SW 1271 (cell line): ENCODE measurements around the gene NCLN.
"Not testable (repeated sequence)": the region's sequence is repeated elsewhere in the genome, so short reads cannot be mapped to it uniquely, and the experiment has no call there.

Experiments used
- DNase-seq, 2 experiments: peaks; one replicate each; lab custom pipeline; 2025; lab: John Stamatoyannopoulos, UW

Gene NCLN

DNA sequence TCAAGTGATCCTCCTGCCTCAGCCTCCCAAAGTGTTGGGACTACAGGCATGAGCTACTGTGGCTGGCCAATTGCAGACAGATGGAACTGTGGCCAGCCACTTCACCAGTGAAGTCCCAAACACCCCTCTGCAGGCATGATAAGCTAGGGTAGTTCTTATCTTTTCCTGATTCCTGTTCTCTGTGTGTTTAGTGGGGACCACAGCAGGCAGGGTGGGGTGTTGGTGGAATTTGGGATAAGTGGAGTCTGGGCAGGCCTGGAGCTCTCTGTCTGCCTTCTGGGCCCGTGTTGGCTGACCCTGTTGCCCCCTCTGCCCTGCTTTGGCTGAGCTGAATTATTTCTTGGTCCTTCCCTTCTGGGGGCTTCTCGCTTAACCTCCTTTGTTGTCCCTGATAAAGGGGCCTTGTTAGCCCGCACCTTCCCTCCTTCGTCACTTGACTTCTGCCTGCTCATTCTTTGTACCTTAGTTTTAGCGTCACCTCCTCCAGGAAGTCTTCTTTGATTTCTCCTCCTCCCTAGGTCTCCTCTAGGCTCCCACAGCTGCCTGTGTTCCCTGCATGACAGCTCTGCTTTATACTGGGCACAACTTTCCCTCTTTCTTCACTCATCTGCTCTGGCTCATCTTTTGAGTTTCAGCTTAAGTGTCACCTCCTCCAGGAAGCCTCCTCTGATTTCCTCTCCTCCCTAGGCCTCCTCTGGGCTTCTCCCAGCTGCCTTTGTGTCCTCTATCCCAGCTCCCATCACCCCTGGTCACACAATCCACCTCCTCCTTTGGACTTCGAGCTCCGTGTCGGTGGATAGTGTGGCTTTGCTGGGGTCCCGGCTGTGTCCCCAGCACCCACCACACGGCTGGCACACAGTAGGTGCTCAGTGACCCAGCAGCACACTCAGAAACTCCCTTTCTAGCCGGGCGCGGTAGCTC is 1.7 kb upstream of the NCLN start:
- no peak for DNase-seq

DNA sequence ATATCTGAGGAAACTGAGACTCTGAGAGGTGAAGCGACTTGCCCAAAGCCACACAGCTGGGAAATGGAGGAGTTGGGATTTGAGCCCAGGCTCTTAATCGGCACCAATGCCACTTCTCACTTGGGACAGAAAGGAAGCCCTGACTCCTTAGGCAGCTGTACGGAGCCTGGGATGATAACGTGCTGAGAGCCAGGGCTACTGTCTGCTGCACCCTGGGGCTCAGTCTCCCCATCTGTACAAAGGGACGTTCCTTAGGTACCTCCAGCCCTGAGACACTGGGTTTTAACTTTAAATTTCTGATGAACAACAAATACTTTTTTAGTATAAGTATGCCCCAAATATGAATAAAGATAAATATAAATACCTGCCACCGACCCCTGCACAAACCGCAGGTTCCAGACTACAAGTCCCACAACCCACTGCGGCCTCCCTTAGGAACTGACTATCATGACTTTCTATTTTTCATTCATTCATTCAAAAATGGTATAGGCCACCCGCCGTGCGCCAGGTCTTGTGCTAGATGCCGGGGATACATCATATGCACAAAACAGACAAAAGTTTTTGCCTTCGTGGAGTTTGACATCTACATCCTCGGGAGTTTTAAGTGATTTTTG is 776 bp upstream of the NCLN start:
- peak in 1 of 2 experiments; percentile 88 for DNase-seq

DNA sequence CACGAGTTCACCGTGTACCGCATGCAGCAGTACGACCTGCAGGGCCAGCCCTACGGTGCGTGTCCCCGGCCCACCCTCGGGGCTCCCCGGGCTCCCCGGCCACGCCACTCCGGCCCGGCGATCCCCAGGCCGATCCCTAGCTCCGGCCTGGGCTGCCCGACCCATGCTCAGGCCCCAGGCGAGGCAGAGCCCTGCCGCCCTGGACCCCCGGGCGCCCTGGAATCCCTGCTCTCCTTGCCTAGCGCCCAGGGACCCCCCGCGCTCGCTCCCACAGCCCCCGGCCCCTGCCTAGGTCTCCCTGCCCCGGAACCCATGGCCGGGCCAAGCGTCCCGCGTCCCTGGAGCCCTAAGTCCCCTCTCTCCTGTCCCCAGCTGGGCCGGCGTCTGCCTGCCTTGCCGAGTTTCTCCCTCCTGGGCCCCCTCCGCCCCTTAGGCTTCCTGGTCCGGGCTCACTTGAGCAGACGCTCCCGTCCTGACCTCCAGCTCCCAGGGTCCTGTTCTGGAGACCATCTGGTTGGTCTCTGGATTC is 494 bp downstream of the NCLN start:
- no peak for DNase-seq

- DNase-seq: no peak
These were observed 1.3 kb downstream of the NCLN start for GRCh38 chr19:3186891-3187661.

DNA sequence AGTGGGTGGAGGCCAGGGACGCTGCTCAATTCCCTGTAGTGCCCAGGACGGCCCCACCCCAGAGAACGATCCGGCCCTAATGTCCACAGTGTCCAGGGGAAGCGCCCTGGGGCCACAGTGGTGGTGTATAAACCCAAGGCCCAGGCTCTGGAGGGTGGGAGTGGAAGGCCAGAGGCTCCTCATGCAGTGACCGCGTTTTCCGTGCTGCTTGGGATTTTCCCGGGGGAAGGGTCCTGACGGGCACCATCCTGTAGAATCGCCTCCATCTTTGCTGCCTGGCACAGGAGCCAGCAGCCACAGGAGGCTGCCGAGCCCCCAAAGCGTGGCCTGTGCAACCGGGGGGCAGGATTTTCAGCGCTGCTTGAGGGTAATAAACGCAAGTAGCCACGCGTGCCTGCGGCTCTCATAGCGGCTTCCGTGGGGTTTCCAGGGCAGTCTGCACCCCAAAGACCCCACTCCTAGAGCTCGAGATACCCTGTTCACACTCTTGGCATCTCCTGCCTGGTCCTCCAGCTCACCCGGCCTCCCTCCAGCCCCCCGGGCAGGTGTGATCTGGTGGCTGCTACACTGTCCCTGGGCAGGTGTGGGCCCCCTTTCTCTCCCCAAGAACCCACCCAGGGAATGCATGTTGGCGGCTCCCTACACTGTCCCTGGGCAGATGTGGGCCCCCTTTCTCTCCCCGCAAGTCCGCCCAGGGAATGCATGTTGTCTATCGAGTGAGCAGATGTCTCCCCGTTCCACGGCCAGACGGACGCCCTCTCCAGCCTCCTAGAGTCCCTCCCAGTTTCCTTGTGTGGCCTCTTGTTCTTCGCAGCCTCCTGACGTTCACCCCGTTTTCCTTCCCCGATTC is 2.2 kb downstream of the NCLN start:
- no peak for DNase-seq

DNA sequence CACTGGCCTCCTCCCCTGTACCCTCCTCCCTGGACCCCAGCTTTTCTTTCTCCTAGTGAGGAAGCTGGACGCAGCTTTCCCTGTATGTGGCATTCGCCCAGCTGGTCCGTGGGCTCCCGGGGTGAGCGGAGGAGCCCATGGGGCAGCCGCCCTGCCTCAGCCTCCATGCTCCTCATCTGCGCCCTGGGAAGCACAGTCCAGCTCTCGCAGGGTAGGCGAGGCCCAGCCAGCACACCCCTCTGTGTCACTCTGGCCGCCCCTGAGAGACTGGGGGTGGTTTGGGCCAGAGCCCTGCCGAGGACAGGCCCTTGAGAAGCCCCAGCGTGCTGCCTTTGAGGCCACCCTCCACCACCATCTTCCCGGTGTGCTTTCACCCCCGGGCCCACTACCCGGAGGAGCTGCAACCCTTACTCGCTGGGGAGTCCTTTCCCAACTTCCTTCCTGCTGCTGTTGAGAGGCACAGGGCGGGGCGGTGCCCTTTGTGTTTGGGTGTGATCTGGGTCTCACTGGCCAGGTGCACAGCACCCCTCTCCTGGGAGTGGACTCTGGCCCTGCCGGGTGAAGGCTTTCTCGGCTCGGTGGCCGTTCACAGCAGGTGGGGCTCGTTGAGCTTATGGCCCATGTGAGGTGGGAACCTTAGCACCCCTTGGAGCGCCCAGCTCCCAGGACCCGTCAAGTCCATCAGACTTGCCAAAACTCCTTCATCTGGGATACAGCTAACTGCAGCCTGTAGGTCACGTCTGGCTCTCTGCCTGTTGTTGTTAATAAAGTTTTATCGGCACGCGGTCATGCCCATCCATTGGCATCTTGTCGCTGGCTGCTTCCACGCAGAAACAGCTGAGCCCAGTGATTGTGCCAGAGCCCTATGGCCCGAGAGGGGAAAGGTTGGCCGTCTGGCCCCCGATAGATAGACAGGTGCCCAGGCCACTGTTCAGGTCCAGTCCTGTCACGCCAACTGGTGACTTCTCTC is 3.2 kb downstream of the NCLN start:
- DNase-seq: no peak

DNA sequence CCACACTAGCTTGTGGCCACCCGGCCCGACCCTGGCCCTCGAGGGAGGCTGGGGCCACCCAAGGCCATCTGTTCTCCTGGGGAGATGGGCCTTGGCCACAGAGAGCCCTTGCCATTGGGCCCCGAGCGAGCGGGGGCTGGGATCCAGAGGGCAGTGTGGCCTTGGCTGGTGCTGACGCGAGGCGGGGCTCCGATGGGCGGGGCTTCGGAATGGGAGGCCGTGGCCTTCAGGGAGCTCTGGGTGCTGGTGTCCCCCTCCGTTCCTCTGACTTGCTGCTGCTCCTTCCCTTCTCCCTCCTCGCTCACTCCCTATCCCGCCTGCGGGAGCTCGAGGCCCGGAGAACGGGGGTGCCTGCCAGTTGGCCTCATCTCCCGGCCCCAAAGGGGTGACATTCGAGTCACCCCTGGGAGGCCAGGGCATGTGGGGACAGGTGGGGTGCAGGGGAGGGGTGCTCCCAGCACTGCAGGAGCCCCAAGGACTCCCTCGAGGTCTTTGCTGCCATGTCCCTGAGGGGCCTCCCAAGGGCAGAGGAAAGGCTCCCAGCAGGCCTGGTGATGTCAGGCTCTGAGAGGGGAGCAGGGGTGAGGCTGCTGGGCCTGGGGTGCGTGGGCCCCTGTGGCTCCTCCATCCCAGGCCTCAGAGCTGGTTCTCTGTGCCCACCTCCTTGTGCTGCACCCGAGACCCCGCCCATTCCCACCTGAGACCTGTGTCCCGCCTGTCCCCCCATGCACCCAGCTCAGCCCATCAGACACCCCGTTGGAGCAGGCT is 4.2 kb downstream of the NCLN start:
- no peak for DNase-seq

GRCh38 chr19:3190470-3190770 is 4.7 kb downstream of the NCLN start:
- no peak for DNase-seq

DNA sequence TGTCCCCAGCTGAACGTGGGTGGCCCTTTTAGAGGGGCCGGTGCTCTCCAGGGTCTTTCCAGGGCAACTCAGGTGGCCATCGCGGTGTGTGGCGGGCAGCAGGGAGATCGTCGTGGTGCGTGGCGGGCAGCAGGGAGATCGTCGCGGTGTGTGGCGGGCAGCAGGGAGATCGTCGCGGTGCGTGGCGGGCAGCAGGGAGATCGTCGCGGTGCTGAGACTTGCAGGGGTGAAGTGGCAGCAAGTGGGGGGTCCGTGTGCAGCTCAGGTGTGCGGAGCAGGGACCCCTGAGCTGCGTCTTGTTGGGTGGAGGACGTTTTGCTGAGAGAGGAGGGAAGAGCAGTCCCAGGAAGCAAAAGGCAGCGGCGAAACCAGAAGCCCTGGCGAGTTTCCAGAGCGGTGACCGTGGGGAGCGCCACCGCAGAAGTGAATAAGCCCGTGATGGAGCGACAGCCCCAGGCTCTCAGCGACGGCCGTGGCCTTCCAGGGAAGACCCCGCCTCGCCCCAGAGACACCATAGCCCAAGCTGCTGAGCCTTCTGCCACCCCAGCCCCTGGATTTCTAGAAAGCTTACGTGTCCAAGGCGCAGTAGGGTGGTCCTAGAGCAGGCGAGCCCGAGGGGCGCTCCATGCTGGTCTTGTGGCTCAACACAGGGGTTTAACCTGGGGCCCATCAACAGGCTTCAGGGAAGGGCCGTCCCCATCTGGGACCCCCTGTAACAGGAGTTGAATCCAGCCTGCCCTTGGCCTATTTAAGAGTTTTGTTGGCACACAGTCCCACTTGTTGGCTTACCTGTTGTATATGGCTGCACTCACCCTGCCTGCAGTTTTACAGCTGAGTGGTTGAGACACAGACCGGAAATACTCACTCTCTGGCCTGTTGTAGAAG is 5.4 kb downstream of the NCLN start:
- DNase-seq: no peak

DNA sequence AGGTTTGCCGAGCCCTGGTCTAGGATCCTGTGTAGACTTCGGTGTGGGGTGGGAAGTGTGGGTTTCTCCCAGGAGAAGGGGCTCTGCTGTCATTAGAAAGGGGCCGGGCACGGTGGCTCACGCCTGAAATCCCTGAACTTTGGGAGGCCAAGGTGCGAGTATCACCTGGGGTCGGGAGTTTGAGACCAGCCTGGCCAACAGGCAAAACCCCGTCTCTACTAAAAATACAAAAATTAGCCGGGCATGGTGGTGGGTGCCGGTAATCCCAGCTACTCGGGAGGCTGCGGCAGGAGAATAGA is 6.0 kb downstream of the NCLN start:
- DNase-seq: not testable (repeated sequence)

- DNase-seq: no peak
These were observed 6.5 kb downstream of the NCLN start for GRCh38 chr19:3192228-3192635.

- no peak for DNase-seq
These were observed 7.0 kb downstream of the NCLN start for GRCh38 chr19:3192684-3193083.

- no peak for DNase-seq
These were observed 7.8 kb downstream of the NCLN start for GRCh38 chr19:3193256-3194105.

GRCh38 chr19:3194106-3195087 is 8.7 kb downstream of the NCLN start:
- no peak for DNase-seq

GRCh38 chr19:3196064-3196932 is 10.6 kb downstream of the NCLN start:
- no peak for DNase-seq

DNA sequence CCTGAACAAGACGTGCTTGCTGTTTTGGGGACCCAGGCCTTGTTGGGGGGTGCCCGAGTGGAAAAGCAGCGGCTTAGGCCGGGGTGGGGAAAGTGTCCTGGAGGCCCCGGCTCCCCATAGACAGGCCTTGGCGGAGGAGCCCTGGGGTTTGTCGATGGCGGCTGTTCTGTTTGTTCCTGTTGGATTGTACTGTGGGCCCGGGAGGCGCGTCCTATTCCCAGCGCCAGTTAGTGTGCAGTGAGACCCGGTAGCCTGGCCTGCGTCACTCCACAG is 11.1 kb downstream of the NCLN start:
- DNase-seq: no peak
